SK-N-SH (cell line): ENCODE data around the gene CDC42. TPM values are rescaled to one million over a fixed set of nuclear protein-coding genes. Genes with fewer than 3 reads are reported as not detected.

Source experiments
- CTCF ChIA-PET: fragments of 300-600, 350-600 bp; formaldehyde crosslinking; extraction: SDS; loops from one replicate; lab custom pipeline; 2021; lab: Yijun Ruan, JAX
- POLR2A ChIA-PET: fragments of 350-600 bp; sonication (Branson Sonifier 250); formaldehyde crosslinking; extraction: SDS; loops from one replicate; lab custom pipeline; 2020; ENCODE audit warnings: antibody characterized with exemption, inconsistent platforms; lab: Yijun Ruan, JAX
- DNase-seq: peaks from one replicate; pipeline ENCODE4 v3.0.0; 2012
- H2AFZ ChIP-seq: fragments of 200-600 bp; sonication (generic); 2 replicates; pipeline ENCODE4 v1.8.1; 2016; ENCODE audit warnings: antibody characterized with exemption, mild to moderate bottlenecking, low read depth
- H3F3A ChIP-seq: fragments of 200-600 bp; sonication (generic); replicated peaks from 2 replicates; pipeline ENCODE3; 2016; ENCODE audit warnings: antibody characterized with exemption, mild to moderate bottlenecking; ENCODE audit not compliant: insufficient read depth
- H3K27ac ChIP-seq, 2 experiments: fragments of 200-500 bp in 1 of 2; fragments of 200-600 bp in 1 of 2; sonication (Bioruptor generic) in 1 of 2; sonication (generic), shearing (Covaris generic) in 1 of 2; 2 replicates each; pipeline versions ENCODE4 v1.5.1 to v1.6.1; 2014 to 2016; ENCODE audit warnings: low read depth in 2 of 2, inconsistent platforms in 1 of 2, low read length in 1 of 2, mild to moderate bottlenecking in 1 of 2, mixed read lengths in 1 of 2
- H3K27me3 ChIP-seq: fragments of 200-600 bp; sonication (generic), shearing (Covaris generic); 2 replicates; pipeline ENCODE4 v1.6.1; 2016; ENCODE audit warnings: mixed run types; ENCODE audit not compliant: insufficient read depth
- H3K36me3 ChIP-seq, 2 experiments: fragments of 200-500 bp in 1 of 2; fragments of 200-600 bp in 1 of 2; sonication (Bioruptor generic) in 1 of 2; sonication (generic) in 1 of 2; replicated peaks in 1 of 2; 2 replicates each; pipeline versions ENCODE3 to v1.5.1; 2014 to 2016; ENCODE audit warnings: low read length in 1 of 2, mild to moderate bottlenecking in 1 of 2; ENCODE audit not compliant: insufficient read depth in 2 of 2, control insufficient read depth in 1 of 2
- H3K4me1 ChIP-seq, 2 experiments: fragments of 200-500 bp in 1 of 2; fragments of 200-600 bp in 1 of 2; sonication (Bioruptor generic) in 1 of 2; sonication (generic), shearing (Covaris generic) in 1 of 2; 2 replicates each; pipeline versions ENCODE4 v1.5.1 to v1.6.1; 2014 to 2016; ENCODE audit warnings: low read depth in 1 of 2, low read length in 1 of 2, mixed run types in 1 of 2; ENCODE audit not compliant: insufficient read depth in 2 of 2, control insufficient read depth in 1 of 2
- H3K4me2 ChIP-seq: fragments of 200-600 bp; sonication (generic), shearing (Covaris generic); 2 replicates; pipeline ENCODE4 v1.6.1; 2017; ENCODE audit warnings: mixed run types
- H3K4me3 ChIP-seq, 2 experiments: fragments of 200-500 bp in 1 of 2; fragments of 200-600 bp in 1 of 2; sonication (Bioruptor generic) in 1 of 2; sonication (generic), shearing (Covaris generic) in 1 of 2; 2 replicates each; pipeline versions ENCODE4 v1.5.1 to v1.8.1; 2014 to 2016; ENCODE audit warnings: low read depth in 2 of 2, inconsistent platforms in 1 of 2, low read length in 1 of 2, mild to moderate bottlenecking in 1 of 2, mixed read lengths in 1 of 2, moderate library complexity in 1 of 2
- H3K79me2 ChIP-seq: fragments of 200-600 bp; sonication (generic); 2 replicates; pipeline ENCODE4 v1.8.1; 2017; ENCODE audit warnings: mild to moderate bottlenecking; ENCODE audit not compliant: insufficient read depth
- H3K9ac ChIP-seq: fragments of 200-600 bp; sonication (generic); 2 replicates; pipeline ENCODE4 v1.6.1; 2017; ENCODE audit warnings: mixed run types
- H3K9me2 ChIP-seq: fragments of 200-600 bp; sonication (generic); 2 replicates; pipeline ENCODE4 v1.6.1; 2017; ENCODE audit warnings: mixed run types
- H3K9me3 ChIP-seq: fragments of 200-600 bp; sonication (generic); 2 replicates; pipeline ENCODE4 v1.6.1; 2017; ENCODE audit warnings: mixed run types, mild to moderate bottlenecking, moderate library complexity
- H4K20me1 ChIP-seq: fragments of 200-600 bp; sonication (generic); 2 replicates; pipeline ENCODE4 v1.6.1; 2017; ENCODE audit warnings: mild to moderate bottlenecking, mixed run types; ENCODE audit not compliant: insufficient read depth
- ELF1 ChIP-seq: IDR thresholded peaks from 2 replicates; pipeline ENCODE4 v1.4.0; 2012
- FOSL2 ChIP-seq: IDR thresholded peaks from 2 replicates; pipeline ENCODE4 v1.4.0; 2012; ENCODE audit warnings: low read depth, mild to moderate bottlenecking, moderate library complexity, borderline replicate concordance
- FOXM1 ChIP-seq: IDR thresholded peaks from 2 replicates; pipeline ENCODE4 v1.4.0; 2012; ENCODE audit warnings: low read depth, mild to moderate bottlenecking
- GATA2 ChIP-seq: sonication (generic); formaldehyde crosslinking; IDR thresholded peaks from 2 replicates; pipeline ENCODE4 v1.5.0; 2020; ENCODE audit warnings: mild to moderate bottlenecking, missing genetic modification reagents
- JUND ChIP-seq: IDR thresholded peaks from 2 replicates; pipeline ENCODE4 v1.4.0; 2012
- MAX ChIP-seq: IDR thresholded peaks from 2 replicates; pipeline ENCODE4 v1.4.0; 2012; ENCODE audit warnings: low read depth
- MEF2A ChIP-seq: IDR thresholded peaks from 2 replicates; pipeline ENCODE4 v1.4.0; 2012; ENCODE audit warnings: low read depth, borderline replicate concordance
- NFIC ChIP-seq: IDR thresholded peaks from 2 replicates; pipeline ENCODE4 v1.4.0; 2012; ENCODE audit warnings: borderline replicate concordance
- POLR2AphosphoS5 ChIP-seq: IDR thresholded peaks from 2 replicates; pipeline ENCODE4 v1.6.1; 2012; ENCODE audit warnings: low read depth, low read length
- RCOR1 ChIP-seq: fragments of 150-350 bp; IDR thresholded peaks from 2 replicates; pipeline ENCODE4 v1.6.1; 2017; ENCODE audit warnings: antibody characterized with exemption, low read length
- TCF12 ChIP-seq: IDR thresholded peaks from 2 replicates; pipeline ENCODE4 v1.4.0; 2012
- USF1 ChIP-seq: IDR thresholded peaks from 2 replicates; pipeline ENCODE4 v1.4.0; 2012; ENCODE audit warnings: low read depth, borderline replicate concordance
- USF2 ChIP-seq: fragments of 150-350 bp; IDR thresholded peaks from 2 replicates; pipeline ENCODE4 v1.6.1; 2017; ENCODE audit warnings: antibody characterized with exemption, low read length, low read depth, borderline replicate concordance
- YY1 ChIP-seq: IDR thresholded peaks from 2 replicates; pipeline ENCODE4 v1.4.0; 2012; ENCODE audit warnings: low read depth, mild to moderate bottlenecking
- WGBS: methylation state at CpG from one replicate; pipeline ENCODE4 v1.1.6; 2017; ENCODE audit warnings: low lambda C conversion rate; 5-methylcytosine and 5-hydroxymethylcytosine counted together
- polyA plus RNA-seq, 3 experiments: library from polyadenylated mRNA; depleted of rRNA; stranded (reverse); fragments of >200 nt; gene quantifications; 2 replicates each; pipeline ENCODE4 v1.2.3, GENCODE V29; 2012
- TF ChIP-seq, protein P1 (sequence below): fragments of 150-350 bp; IDR thresholded peaks from 2 replicates; pipeline ENCODE4 v1.6.1; 2016; ENCODE audit warnings: mild to moderate bottlenecking, low read depth, low read length
- TF ChIP-seq, protein P2 (sequence below): IDR thresholded peaks from 2 replicates; pipeline ENCODE4 v1.6.1; 2012; ENCODE audit warnings: mild to moderate bottlenecking, low read depth, low read length, moderate library complexity

The CDC42 gene
- polyA plus RNA-seq, 1 of the 3 experiments (the other 2 are of a cell fraction) = 113 TPM

DNA sequence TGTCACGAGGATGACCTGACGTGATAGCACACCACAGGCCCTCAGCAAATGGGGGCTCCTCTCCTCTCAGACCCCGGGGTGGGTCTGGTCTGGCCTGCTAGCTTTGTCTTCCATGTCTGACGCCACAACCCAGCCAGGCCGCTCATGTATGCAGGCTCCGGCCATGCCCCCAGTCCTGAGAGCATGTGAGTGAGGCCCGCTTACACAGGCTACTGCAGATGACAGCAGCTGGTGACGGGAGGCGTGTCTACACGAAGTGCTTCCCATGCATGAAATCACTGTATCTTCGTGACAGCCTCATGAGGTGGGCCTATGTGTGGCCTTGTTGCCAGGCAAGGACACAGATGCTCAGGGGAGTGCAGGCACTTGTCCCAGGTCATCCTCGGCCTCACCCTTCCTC, 74.0 kb downstream of the CDC42 start:
- Histone ChIP-seq H3K4me2 (no peak overlapping the region), H3F3A (no peaks in the 10 kb centered on the region), H3K27me3 (no peaks in the 10 kb centered on the region), H3K4me3 (no peak overlapping the region), H3K79me2 (no peaks in the 10 kb centered on the region), H2AFZ (no peak overlapping the region), H3K27ac (no peak overlapping the region; a peak in 1 of 4 replicates), H4K20me1 (peaks cover 24% of the 10 kb centered on the region; the same call in 1 of the 2 replicates), H3K36me3 (peaks cover 0 to 6% of the 10 kb centered on the region in 2 experiments), H3K9me2 (no peaks in the 10 kb centered on the region), H3K9me3 (no peaks in the 10 kb centered on the region), H3K4me1 (peaks cover 0 to 21% of the 10 kb centered on the region in 2 experiments; a peak in 1 of 4 replicates), H3K9ac (no peak overlapping the region)
- POLR2A ChIA-PET = no interaction called here
- TF ChIP-seq, protein P1, sequence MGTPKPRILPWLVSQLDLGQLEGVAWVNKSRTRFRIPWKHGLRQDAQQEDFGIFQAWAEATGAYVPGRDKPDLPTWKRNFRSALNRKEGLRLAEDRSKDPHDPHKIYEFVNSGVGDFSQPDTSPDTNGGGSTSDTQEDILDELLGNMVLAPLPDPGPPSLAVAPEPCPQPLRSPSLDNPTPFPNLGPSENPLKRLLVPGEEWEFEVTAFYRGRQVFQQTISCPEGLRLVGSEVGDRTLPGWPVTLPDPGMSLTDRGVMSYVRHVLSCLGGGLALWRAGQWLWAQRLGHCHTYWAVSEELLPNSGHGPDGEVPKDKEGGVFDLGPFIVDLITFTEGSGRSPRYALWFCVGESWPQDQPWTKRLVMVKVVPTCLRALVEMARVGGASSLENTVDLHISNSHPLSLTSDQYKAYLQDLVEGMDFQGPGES = no peak
- TF ChIP-seq TCF12 (no peak), JUND (no peak), ELF1 (no peak), FOSL2 (no peak), USF2 (no peak), YY1 (no peak), MAX (no peak), MEF2A (no peak), USF1 (no peak)
- no peak for DNase-seq
- 100% methylated on average over 3 of the region's 12 CpGs for WGBS
- CTCF ChIA-PET = interaction anchor here (1.0 to 9.1 kb wide), 3 partner anchors 9 to 286 kb away, joined by 3 to 173 read pairs (median 3); no protein-coding TSS in a partner anchor

- no peak for DNase-seq
- H3K9me2 ChIP-seq = no peaks in the 10 kb centered on the region
- peaks cover 25% of the 10 kb centered on the region for H4K20me1 ChIP-seq
- POLR2A ChIA-PET = no interaction called here
- H3K4me1 ChIP-seq = peaks cover 4 to 20% of the 10 kb centered on the region in 2 experiments; a peak in 3 of 4 replicates
- WGBS = 76% methylated on average over 5 of the region's 6 CpGs
- H3K27me3 ChIP-seq = no peaks in the 10 kb centered on the region
- no peak overlapping the region for H3K27ac ChIP-seq
- no peak overlapping the region for H3K4me3 ChIP-seq
- H3K79me2 ChIP-seq = no peaks in the 10 kb centered on the region
- TF ChIP-seq FOXM1 (no peak), TCF12 (no peak), GATA2 (CRISPR knock-in tag) (no peak), POLR2AphosphoS5 (no peak), RCOR1 (no peak), YY1 (no peak), USF2 (no peak), NFIC (no peak)
- TF ChIP-seq, protein P2, sequence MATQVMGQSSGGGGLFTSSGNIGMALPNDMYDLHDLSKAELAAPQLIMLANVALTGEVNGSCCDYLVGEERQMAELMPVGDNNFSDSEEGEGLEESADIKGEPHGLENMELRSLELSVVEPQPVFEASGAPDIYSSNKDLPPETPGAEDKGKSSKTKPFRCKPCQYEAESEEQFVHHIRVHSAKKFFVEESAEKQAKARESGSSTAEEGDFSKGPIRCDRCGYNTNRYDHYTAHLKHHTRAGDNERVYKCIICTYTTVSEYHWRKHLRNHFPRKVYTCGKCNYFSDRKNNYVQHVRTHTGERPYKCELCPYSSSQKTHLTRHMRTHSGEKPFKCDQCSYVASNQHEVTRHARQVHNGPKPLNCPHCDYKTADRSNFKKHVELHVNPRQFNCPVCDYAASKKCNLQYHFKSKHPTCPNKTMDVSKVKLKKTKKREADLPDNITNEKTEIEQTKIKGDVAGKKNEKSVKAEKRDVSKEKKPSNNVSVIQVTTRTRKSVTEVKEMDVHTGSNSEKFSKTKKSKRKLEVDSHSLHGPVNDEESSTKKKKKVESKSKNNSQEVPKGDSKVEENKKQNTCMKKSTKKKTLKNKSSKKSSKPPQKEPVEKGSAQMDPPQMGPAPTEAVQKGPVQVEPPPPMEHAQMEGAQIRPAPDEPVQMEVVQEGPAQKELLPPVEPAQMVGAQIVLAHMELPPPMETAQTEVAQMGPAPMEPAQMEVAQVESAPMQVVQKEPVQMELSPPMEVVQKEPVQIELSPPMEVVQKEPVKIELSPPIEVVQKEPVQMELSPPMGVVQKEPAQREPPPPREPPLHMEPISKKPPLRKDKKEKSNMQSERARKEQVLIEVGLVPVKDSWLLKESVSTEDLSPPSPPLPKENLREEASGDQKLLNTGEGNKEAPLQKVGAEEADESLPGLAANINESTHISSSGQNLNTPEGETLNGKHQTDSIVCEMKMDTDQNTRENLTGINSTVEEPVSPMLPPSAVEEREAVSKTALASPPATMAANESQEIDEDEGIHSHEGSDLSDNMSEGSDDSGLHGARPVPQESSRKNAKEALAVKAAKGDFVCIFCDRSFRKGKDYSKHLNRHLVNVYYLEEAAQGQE = no peak
- TF ChIP-seq, all 33 proteins: peak for 0
- CTCF ChIA-PET = interaction anchor here (1.1 to 9.1 kb wide), 5 partner anchors 10 to 286 kb away, joined by 3 to 173 read pairs (median 3); no protein-coding TSS in a partner anchor
- H3K36me3 ChIP-seq = no peaks in the 10 kb centered on the region
- H3K9ac ChIP-seq = no peak overlapping the region
- H3K9me3 ChIP-seq = no peaks in the 10 kb centered on the region
- H2AFZ ChIP-seq = no peak overlapping the region
- no peak overlapping the region for H3K4me2 ChIP-seq
- no peaks in the 10 kb centered on the region for H3F3A ChIP-seq
Measured at GRCh38 chr1:22127248-22127647, 74.7 kb downstream of the CDC42 start.
